Adrenal gland (tissue), 12 donors: ENCODE measurements around the gene DCTN1. TPM values are rescaled to one million over a fixed set of nuclear protein-coding genes. Genes with fewer than 3 reads are reported as not detected.

Source experiments
- DNase-seq, 7 donors: peaks; one replicate each; pipeline ENCODE4 v3.0.0-alpha.2; 2019 to 2020
- H3K27ac ChIP-seq, 5 donors: fragments of 200-600 bp; sonication (generic) in 4 of 5; 1 replicate in 3 of 5; 2 replicates in 2 of 5; pipeline versions ENCODE4 v1.5.1 to v1.8.0; 2016 to 2020; ENCODE audit warnings: mild to moderate bottlenecking in 1 of 5
- H3K27me3 ChIP-seq: fragments of 200-600 bp; 2 replicates; pipeline ENCODE4 v1.8.0; 2021
- H3K36me3 ChIP-seq, 2 donors: fragments of 200-600 bp; replicated peaks in 1 of 2; 1 replicate in 1 of 2; 2 replicates in 1 of 2; pipeline versions ENCODE4 v1.5.1 to v1.8.0; 2018 to 2022
- H3K4me1 ChIP-seq, 2 donors: fragments of 200-600 bp; replicated peaks in 1 of 2; 1 replicate in 1 of 2; 2 replicates in 1 of 2; pipeline versions ENCODE4 v1.5.1 to v1.8.0; 2018 to 2021
- H3K4me3 ChIP-seq, 4 donors: fragments of 200-600 bp; sonication (generic) in 3 of 4; one replicate each; pipeline ENCODE4 v1.5.1; 2016 to 2018
- H3K9me3 ChIP-seq, 3 donors: fragments of 200-600 bp; sonication (generic) in 1 of 3; replicated peaks in 1 of 3; 1 replicate in 2 of 3; 2 replicates in 1 of 3; pipeline versions ENCODE4 v1.5.1 to v1.8.0; 2016 to 2021
- POLR2A ChIP-seq, 2 donors: fragments of 450-650 bp; IDR thresholded peaks; one replicate each; pipeline ENCODE4 v1.6.1; 2017; ENCODE audit warnings: antibody characterized with exemption in 2 of 2, mild to moderate bottlenecking in 2 of 2, moderate library complexity in 1 of 2
- WGBS, 4 donors: extraction: QIAGEN DNeasy Blood & Tissue Kit in 2 of 4; methylation state at CpG; one replicate each; pipeline versions ENCODE4 v1.1.5 to v1.1.7; 2013 to 2017; 5-methylcytosine and 5-hydroxymethylcytosine counted together
- intact Hi-C, 2 donors: fragments of 100-400 bp; cut with DNase I; formaldehyde crosslinking; loops; one replicate each; pipeline versions ENCODE4 v1.14.1 to v1.15.0; 2022 to 2023
- polyA plus RNA-seq, 3 donors: library from polyadenylated mRNA; stranded (reverse); fragments of 200-250 nt in 2 of 3; fragments of 350-450 nt in 1 of 3; fragmentation: Illumina TruSeq in 1 of 3; extraction: RNeasy Lipid Tissue Mini Kit (QIAGEN cat#74804) in 1 of 3; gene quantifications; one replicate each; pipeline ENCODE4 v1.2.3, GENCODE V29; 2013 to 2014
- total RNA-seq, 9 donors: library from RNA; depleted of rRNA in 4 of 9; stranded (reverse); fragments of >200 nt in 4 of 9; fragments of 120-200 nt in 1 of 9; fragmentation: NEBNext Ultra II Directional in 1 of 9; extraction: Animal tissue kit (Norgen Biotek cat#: 25700) in 1 of 9; gene quantifications; one replicate each; pipeline versions ENCODE4 v1.1.0 to v1.2.4, GENCODE V29; 2013 to 2023
- TF ChIP-seq, protein P1 (sequence below), 6 experiments: fragments of 450-650 bp in 4 of 6; fragments of 200-600 bp in 2 of 6; sonication (generic) in 1 of 6; IDR thresholded peaks; 1 replicate in 5 of 6; 2 replicates in 1 of 6; pipeline versions ENCODE4 v1.5.1 to v1.8.0; 2016 to 2021; ENCODE audit warnings: antibody characterized with exemption in 6 of 6, mild to moderate bottlenecking in 2 of 6, moderate library complexity in 1 of 6
- donor health status: healthy with polysubstance abuse.
- donor health status: Bipolar disorder and iron deficiency.
- donor health status: DM: yes; HTN: yes; CAD: no.
- donor health status: DM: no; HTN: no; CAD: no.
- donor health status: DM: no; HTN: no; CAD: no.
- donor health status: DM: yes; HTN: yes; CAD: no.

Gene DCTN1
- total and polyA plus RNA-seq, 12 donors, result 106 to 258 (median 146) TPM

DNA sequence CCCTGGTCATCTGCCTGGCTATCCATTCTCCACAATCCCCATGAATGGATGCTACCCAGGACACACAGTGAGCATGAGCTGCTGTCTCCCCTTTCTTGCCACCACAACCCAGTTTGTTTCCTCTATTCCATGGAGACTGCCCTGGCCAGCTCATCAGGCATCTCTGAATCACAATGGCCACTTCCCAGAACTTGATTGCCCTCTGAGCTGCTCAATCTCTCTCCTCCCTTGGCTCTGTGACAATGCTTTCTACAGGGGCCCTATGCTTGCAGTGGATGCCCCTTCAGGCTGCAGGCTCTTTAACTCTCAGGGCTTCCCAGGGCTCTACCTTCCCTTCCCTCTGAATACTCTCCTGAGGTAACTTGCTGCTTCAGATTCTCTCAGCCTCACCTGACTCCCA, 22.5 kb downstream of the DCTN1 start:
- H3K9me3 ChIP-seq, result no peaks in the 10 kb centered on the region
- H3K36me3 ChIP-seq, result peaks cover 0 to 57% of the 10 kb centered on the region in 2 donors
- no peaks in the 10 kb centered on the region for H3K27me3 ChIP-seq
- TF ChIP-seq, protein P1, sequence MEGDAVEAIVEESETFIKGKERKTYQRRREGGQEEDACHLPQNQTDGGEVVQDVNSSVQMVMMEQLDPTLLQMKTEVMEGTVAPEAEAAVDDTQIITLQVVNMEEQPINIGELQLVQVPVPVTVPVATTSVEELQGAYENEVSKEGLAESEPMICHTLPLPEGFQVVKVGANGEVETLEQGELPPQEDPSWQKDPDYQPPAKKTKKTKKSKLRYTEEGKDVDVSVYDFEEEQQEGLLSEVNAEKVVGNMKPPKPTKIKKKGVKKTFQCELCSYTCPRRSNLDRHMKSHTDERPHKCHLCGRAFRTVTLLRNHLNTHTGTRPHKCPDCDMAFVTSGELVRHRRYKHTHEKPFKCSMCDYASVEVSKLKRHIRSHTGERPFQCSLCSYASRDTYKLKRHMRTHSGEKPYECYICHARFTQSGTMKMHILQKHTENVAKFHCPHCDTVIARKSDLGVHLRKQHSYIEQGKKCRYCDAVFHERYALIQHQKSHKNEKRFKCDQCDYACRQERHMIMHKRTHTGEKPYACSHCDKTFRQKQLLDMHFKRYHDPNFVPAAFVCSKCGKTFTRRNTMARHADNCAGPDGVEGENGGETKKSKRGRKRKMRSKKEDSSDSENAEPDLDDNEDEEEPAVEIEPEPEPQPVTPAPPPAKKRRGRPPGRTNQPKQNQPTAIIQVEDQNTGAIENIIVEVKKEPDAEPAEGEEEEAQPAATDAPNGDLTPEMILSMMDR (IDR thresholded peaks at IDR 0.05), result no peak
- TF ChIP-seq POLR2A (IDR thresholded peaks at IDR 0.05), result no peak
- intact Hi-C loops, result no loop called here
- no peak overlapping the region for H3K4me3 ChIP-seq
- no peaks in the 10 kb centered on the region for H3K4me1 ChIP-seq
- no peak for DNase-seq
- no peak overlapping the region for H3K27ac ChIP-seq

DNA sequence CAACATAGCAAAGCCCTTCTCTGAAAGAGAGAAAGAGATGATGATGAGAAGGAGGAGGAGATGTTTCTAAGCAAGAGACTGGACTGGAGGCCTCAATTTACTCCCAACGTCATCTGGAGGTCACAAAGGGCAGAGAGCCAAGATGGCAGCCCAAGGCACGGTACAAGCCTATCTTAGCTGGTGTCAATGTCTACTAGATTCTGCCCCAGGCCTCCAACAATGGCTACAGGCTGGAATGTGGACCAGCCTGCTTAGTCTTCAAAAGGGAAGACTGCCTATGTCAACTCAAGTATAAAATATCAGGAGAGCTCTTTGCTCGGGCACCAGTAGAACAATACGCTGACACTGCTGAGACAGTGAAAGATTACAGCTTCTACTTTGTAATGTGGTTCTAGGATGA, 30.2 kb downstream of the DCTN1 start:
- no peak for DNase-seq
- Histone ChIP-seq H3K4me1 (no peaks in the 10 kb centered on the region), H3K27ac (no peak overlapping the region), H3K9me3 (no peaks in the 10 kb centered on the region), H3K36me3 (no peaks in the 10 kb centered on the region), H3K27me3 (no peaks in the 10 kb centered on the region), H3K4me3 (no peak overlapping the region)
- intact Hi-C loops, result no loop called here
- 74 to 88% (median 81%) methylated on average over 4 of the region's 4 CpGs for WGBS, 4 donors
- TF ChIP-seq POLR2A (IDR thresholded peaks at IDR 0.05), result no peak
- TF ChIP-seq, protein P1 (IDR thresholded peaks at IDR 0.05), result no peak

DNA sequence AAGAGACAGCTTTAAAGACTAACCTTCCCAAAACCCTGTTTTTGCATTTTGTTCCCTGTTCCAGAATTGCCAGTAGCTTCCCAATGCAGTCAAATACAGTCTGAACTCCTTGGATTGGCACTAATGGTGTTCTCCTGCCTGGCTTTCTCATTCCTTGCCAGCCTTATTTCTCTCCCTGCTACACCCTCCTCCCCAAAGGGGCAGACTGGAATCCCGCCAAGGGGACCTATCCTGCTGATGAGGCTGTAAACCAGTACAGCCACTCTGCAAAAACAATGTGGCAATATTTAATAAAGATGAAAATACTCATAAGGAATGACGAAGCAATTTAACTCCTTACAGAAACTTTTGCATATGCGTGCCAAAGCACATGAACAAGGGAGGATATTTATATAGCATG, 32.4 kb downstream of the DCTN1 start:
- Histone ChIP-seq H3K4me3 (no peak overlapping the region), H3K36me3 (no peaks in the 10 kb centered on the region), H3K9me3 (no peaks in the 10 kb centered on the region), H3K27ac (no peak overlapping the region), H3K27me3 (no peaks in the 10 kb centered on the region), H3K4me1 (no peaks in the 10 kb centered on the region)
- TF ChIP-seq, protein P1 (IDR thresholded peaks at IDR 0.05), result no peak
- TF ChIP-seq POLR2A (IDR thresholded peaks at IDR 0.05), result no peak
- 93 to 96% (median 93%) methylated on average over 3 of the region's 3 CpGs for WGBS, 4 donors
- no peak for DNase-seq
- intact Hi-C loops, result no loop called here

DNA sequence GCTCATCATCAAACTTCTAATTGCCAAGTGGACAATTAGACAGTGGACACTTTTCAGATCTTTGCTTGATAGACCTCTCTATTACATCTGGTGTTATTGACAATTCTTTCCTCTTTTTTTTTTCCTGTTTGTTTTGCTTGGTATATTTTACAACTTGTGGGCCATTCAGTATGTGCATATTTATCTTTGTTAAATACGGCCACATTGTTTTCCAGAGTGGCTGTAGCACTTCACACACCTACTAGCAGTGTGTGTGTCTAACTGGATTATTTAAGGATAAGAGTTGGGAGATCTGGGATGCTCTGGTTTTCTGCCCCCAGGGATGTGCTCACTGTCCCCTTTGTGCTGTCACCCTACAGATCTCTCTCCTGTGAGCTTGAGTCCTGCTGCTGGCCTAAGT, 32.8 kb downstream of the DCTN1 start:
- intact Hi-C loops, result no loop called here
- 77 to 94% (median 87%) methylated on average over 1 of the region's 1 CpG for WGBS, 4 donors

More for the DNA sequence above, 32.8 kb downstream of the DCTN1 start:
- H3K4me1 ChIP-seq, result no peaks in the 10 kb centered on the region
- no peak overlapping the region for H3K4me3 ChIP-seq
- H3K9me3 ChIP-seq, result no peaks in the 10 kb centered on the region
- H3K27ac ChIP-seq, result no peak overlapping the region
- DNase-seq, result no peak
- no peaks in the 10 kb centered on the region for H3K36me3 ChIP-seq
- no peaks in the 10 kb centered on the region for H3K27me3 ChIP-seq
- TF ChIP-seq, protein P1 (IDR thresholded peaks at IDR 0.05), result no peak
- TF ChIP-seq POLR2A (IDR thresholded peaks at IDR 0.05), result no peak
